ENCODE results near the gene STAMBPL1.

The STAMBPL1 gene

DNA sequence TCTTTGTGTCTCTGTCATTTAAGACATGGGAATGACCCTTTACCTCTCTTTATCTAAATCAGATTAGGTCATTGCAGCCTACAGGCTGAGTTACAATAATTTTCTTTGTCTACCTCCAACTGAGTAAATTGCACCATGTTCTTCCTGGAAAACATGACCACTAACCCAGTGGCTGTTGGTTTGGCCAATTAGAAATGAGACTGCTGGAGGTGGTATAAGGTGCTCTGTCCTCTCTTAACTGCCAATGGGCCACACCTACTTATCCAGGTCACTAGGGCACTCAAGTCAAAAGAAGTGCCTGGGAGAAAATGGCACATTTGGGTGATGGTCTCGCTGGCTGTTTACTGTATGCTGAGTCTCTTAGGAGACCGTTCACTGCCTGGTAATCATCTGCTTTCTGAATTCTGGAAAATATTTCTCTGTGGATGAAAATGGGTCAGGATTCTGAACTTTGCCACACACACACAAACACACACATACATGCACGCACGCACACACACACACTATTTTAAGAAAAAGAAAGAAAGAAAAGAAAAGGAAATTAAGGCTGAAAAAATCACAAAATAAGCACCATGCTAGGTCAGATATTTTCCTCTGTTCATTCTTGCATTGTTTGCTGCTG, 16.4 kb downstream of the STAMBPL1 start:
- DNase-seq = no peak

DNA sequence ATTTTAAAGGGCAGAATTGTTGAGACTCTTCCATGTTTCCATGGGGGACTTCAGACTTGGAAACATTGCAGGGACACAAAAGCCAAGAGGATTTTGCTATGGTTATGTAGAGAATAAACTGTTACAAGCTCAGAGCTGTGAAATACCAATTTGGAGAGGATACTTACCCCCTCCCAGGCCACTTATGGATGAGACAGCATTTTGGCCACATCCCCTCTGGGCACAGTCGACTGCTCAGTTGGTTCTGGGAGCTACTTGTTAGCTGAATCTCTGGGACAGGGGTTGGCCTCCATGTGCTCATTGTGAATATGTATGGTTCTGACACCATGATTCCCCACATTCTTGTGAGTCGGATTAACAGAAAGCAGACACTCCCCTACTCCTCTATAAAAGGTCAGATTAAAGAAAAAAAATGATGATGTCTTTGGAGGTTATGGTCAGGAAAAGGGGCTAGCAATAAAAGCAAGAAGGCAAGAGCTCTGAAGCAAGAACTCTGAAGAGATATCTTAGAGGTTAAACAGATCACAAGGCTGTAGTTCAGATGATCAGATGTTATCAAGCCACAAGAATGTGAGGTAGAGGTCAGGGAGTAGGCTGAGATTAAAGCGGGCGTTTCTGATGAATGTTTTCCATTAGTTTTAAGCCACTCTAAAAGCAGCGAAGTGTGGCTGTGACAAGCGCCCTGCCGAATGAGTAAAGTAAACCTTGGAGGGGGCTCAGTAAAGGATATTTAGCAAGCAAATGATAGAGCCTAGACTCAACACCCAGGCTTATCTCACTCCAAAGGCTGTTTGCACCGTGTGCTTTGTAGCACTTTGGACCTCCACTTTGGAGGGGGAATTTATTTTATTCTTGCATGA, 17.2 kb downstream of the STAMBPL1 start:
- no peak for DNase-seq

DNA sequence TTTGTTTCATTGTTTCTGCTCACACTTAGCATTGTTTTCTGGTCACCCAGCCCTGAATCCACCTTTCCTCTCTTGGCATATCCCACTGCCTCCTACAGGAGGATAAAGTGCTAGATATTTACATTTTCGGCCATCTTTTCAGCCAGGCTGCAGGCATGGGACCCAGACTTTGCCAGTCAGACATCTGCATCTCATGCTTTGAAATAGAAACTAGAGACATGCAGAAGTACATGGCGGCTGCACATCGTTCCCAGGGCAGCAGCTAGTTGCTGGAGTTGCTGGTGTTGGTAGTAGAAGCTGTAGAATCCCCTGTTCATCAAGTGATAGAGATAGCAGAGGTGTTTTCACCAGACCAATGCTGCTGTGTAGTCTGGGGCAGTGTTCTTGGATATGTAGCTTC, 18.7 kb downstream of the STAMBPL1 start:
- no peak for DNase-seq

DNA sequence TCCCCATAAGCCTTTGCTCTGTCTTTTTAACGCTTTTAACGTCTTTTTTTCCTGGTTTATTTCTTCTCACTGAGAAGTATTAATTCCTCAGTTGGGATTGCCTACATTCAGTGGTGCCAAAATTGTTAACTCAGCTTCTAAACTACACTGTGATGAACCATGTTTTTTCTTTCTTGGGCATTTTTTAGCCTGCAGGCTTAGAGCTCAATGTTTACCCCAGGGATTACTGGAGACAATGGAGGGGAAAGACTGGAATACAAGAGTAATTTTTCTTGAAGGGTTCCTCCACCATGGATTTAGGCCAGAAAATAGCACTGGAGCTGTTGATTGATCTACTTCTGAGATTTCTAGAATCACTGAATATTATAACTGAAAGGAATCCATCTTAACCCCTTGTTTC, 19.8 kb downstream of the STAMBPL1 start:
- DNase-seq = no peak

DNA sequence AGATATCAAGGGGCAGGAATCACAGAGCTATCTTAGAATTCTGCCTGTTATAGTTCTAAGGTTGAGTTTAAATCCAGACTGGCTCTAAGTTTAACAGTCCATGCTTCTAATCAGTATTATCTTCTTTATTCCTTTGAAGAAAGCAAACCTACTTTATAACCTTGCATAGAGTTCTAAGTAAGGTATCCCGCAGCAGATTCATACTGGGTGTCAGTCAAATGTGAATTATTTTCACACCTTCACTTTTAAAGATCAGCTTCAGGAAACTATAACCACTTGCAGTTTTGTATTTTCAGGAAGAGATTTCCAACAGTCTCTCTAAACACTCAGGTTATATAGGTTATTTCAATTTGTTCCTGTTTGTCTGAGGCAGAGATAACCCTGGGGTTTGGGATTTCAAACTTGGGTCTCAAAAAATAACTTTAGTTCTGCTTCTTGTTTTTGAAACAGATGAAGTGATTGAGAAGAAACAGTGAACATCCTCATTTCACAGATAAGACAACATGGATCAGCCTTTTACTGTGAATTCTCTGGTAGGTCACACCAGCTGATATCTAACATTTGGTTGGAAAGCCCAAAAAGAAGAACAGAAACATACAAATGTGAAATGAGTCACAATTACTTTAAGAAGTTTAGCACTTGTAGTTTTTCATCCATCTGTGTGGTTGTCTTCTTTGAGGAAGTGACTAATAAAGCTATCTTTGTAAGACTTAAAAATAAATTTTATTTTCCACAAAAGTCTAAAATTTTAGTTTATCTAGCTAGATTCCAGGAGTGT, 21.4 kb downstream of the STAMBPL1 start:
- DNase-seq = no peak

DNA sequence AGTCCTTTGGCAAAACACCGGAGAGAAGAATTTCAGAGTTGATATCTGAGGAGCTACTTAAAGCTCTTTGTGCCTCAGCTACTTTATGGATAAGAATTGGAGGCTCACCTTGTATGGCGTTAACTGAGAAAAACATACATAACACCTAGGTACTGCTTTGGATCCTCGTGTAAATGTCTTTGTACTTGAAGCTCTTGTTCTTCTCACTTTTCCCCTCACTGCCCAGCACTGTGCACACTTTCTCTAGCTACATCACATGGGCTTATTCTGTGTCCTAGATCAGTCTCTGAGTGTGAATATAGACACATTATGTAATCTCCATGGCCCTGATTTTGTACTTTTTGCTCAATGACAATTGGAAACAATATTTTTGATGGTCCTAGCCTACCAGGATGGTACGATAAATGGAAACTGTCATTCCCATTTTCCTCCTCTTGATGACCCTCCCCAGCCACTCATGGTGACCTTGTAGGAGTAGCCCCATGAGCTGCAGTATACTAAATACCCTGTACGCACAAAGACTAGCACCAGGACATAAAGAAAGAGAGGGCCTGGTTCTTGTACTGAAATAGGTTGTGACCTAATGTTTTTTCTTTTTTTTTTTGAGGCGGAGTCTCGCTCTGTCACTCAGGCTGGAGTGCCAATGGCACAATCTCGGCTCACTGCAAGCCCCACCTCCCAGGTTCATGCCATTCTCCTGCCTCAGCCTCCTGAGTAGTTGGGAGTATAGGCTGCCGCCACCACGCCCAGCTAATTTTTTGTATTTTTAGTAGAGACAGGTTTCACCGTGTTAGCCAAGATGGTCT, 22.1 kb downstream of the STAMBPL1 start:
- no peak for DNase-seq

DNA sequence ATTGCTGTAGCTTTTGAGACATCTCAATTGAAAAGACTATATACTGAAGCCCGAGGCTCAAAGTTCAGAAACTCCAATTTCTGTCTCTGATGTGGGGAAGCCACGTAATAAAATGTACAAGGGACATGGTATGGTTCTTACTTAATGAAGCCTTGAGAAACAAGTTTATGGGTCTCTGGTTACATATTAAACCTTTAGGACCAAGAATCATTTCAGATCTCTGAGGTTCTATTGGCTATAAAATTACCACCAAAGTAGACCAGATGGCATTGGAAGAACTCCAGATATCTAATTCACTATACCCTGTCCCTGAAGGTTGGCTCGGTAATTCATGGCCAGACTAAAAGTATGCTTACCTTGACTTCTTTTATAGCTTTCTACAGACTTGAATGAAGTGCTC, 23.7 kb downstream of the STAMBPL1 start:
- no peak for DNase-seq

DNA sequence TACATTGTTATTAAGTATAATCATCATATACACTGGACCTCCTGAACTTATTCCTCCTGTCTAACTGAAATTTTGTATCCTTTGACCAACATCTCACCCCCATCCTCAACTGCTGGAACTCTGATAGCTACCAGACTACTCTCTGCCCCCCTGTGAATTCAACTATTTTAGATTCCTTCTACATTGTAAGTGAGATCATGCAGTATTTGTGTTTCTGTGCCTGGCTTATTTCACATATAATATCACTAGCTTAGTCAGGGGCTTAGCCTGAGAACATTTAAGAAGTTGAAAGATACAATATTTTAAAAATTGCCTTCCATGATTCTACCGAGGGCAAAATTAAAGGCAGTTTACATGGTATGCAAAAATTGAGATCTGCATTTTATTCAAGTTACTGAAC, 26.9 kb downstream of the STAMBPL1 start:
- DNase-seq = no peak

DNA sequence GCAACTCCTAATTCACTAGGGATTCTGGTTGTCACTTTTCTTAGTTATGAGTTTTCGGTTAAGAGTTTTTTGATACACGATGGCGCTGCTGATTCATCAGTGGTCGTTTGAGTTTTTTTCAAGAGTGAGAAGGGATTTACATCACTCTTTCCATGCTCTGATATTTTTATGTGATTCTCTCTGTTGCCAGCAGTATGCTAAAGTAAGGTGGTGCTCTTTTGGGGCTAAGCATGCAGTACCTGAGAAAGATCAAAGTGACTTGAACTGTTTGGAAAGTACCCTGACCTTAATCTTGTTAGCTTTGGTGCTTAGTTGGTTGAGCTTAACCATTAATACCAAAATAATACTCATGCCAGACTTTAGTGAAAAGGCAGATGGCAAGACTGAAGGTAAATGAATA, 28.1 kb downstream of the STAMBPL1 start:
- no peak for DNase-seq

DNA sequence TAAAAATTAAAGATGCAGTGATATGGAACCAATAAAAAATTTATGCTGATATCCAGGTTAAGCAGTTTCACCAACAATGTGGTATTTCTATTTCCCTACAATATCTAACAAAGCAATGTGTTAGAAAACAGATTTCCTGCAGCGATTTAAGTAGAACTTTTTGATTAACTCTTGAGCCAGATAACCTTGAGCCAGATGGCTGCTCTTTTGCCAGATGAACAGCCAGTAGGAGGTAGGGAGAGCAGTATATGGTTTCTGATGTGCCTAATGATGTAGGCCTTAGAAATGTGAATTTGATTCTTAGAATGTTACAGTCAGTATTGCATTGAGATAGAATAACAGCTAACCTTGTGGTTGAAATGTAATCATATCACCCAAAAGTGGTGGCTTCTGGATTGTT, 31.1 kb downstream of the STAMBPL1 start:
- DNase-seq = no peak

DNA sequence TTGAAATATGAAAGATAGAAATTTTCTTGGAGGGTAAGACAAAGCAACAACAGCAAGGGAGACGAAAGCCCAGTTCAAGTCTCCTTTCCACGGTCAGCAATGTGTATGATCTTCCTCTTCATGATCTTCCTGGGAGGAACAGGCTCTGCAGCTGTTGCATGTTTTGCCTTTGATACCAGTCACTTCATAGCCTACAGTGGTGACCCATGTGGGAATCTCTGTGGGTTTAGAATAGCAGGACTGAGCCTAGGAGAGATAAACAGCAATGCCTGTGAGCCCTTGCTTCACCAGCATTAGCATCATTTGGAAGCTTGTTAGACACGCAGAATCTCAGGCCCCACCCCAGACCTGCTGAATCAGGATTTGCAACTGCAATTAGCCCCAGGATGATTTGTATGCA, 31.8 kb downstream of the STAMBPL1 start:
- DNase-seq = no peak

DNA sequence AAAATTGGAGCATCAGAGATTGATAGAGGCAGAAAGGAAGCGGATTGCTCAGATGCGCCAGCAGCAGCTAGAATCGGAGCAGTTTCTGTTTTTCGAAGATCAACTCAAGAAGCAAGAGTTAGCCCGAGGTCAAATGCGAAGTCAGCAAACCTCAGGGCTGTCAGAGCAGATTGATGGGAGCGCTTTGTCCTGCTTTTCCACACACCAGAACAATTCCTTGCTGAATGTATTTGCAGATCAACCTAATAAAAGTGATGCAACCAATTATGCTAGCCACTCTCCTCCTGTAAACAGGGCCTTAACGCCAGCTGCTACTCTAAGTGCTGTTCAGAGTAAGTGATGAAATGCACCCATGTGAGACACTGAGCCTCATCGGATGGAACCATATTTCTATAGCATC, 33.1 kb downstream of the STAMBPL1 start:
- no peak for DNase-seq

DNA sequence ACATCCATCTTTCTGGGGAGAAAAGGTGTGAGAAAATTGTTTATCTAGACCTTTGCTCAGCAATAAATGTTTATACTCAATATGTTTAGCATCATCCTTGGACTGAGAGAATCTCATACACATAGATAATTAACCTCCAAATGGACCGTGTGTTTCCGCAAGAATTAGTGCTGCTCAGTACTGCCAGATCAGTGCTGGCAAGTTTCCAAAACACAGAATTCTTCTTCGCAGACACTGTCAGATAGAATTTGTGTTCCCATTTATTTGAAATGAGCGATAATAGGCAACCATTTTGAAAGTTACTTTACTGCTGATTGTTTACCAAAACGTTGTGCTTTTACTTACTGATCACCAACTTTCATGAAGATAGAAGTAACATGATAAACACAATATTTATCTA, 33.7 kb downstream of the STAMBPL1 start:
- DNase-seq = no peak

DNA sequence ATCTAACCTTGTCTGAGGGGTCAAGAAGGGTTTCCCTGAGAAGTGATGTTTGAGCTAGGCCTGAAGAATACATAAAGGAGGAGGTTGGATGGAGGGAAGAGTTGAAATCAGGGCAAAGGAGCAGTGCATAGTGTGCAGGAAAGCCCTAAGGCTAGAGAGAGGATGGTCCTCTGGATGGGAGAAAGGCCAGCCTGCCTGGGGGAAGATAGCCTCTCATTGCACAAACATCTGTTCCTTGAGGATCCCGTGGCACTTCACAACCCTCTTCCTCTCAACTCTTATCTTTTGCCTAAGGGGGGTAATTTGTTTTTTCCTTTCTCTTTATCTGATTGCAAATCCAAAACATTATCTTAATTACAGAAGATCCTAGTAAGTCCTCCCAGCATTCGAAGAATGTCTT, 35.7 kb downstream of the STAMBPL1 start:
- DNase-seq = no peak

DNA sequence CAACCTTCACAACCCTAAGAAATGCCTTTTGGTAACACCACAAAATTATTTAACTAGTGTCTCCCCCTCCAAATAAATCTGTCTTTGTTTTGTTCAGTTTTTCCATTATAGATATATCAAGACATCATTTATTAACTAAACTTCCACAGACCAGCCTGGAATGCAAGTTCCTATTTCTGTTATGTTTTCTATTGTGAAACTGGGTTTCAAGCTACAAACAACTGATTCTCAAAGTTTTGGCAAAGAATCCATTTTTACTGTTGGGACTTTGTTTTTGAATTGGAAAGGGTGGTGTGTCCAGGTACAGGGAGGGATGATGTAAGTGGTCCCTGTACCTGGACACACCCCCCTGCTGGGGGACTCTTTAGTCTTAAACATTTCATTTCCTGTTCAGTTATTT, 36.2 kb downstream of the STAMBPL1 start:
- no peak for DNase-seq

DNA sequence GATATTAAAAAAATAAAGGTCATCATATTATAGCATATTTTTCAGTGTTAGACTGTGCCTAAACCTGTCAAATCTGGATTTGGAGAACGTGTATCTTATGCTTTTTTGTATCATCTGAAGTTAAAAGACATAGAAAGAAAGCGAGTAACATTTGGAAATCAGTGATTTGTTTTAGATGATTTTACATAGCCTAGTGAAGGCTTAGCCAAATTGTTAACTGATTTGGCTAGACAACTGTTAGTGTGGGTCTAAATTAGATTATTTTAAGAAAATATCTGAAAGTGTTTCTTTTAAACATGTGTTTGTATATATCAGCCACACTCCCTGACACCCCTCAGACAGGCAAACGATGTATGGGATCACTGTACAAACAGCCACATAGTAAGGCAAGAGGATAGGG, 36.9 kb downstream of the STAMBPL1 start:
- DNase-seq = no peak

DNA sequence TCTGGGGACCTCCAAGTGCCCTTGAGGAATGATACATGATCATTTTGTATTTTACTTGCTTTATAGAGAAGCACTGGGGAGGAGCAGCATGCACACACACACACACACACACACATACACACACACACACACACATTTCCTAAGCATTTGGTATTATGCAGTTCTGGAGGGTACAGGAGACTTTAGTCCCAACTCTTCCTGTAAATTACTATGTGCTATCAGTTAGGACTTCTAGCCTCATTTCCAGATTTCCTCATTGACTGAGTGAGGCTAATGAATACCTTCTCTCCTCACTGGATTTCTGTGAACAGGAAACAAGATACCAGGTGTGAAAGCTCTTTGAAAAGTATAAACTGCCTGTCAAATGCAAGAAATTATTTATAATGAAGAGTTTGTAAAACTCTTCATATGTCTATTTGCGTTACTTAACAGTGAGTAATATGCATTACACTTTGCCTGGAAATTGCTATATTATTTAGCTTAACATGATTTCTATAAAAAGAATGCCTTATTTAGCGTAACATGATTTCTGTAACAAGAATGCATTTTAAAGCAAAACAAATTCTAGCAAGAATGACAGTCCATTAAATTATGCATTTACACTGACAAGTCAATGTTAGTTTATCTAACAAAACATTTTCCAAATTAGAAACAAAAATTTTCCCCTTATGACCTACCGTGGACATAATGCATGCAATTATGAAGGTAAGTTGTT, 38.3 kb downstream of the STAMBPL1 start:
- no peak for DNase-seq

DNA sequence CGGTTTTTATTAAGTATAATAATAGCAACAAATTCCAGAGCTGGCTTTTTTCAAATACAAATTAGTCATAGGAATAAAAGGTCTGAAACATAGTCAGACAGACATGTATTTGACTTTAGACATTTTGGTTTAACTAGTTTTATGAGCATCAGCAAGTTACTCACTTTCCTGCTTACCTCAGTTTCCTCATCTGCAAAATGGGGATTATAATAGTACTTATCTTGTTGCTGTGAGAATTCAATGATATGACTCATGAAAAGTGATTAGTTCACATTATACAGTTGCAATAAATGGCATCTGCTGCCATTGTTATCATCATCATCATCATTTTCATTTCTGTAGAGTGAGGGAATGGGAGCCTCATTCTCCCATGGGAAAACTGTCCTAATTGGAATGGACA, 39.0 kb downstream of the STAMBPL1 start:
- DNase-seq = no peak

DNA sequence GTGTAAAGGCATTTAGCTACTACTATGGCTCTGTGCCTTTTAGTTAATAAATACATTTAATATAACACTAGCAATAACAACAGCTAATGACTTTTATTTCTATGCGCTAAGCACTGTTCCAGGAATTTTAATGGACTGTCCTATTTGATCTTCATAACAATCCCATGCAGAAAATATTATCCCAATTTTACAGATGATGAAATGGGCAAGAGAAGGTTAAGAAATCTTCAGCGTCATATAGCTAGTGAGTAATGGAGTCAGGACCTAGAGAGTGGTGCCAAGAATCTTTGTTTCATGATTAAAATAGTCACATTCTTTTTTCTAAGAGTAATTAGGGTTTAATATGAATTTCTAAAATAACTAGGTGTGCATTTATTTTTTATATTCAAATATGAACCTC, 40.2 kb downstream of the STAMBPL1 start:
- no peak for DNase-seq

DNA sequence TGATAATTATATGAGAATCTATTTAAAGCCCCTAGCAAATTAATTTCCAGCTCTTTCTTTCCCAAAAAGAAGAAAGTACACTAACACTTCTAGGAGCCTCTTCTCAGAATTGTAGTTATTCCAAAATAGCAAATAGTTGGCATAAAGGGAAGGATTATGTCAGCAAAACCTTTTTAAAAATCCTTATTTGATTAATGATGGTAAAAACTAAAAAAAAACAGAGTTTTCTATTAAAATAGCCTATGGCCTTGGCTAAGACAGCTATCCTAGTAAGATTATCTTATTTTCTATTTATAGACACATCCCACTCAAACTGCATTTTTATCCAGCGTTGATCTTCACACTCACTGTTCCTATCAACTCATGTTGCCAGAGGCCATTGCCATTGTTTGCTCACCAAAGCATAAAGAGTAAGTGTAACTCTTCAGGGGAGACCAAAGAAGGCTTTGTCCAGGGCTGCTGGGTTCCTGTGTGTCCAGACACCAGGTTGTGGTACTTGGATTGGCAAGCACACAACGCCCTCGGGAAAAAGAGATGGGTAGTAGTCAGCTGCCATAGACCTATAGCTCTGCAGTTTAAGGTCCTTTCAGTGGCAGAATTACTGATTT, 41.0 kb downstream of the STAMBPL1 start:
- no peak for DNase-seq

DNA sequence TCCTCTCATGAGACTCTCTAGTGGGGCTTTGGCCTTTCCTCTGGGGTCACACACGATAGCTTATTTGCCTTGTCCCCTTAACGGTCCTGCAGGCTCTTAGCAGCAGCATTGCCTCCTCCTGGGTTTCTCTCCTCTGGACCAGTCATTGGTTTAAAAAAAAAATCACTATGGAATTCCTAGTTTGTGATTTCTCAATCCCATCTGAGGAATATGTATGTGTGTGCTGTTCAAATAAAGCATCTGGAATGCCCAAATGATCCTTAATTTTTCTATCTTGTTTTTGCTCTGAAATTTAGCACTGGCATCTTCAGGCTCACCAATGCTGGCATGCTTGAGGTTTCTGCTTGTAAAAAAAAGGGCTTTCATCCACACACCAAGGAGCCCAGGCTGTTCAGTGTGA, 42.0 kb downstream of the STAMBPL1 start:
- DNase-seq = no peak

DNA sequence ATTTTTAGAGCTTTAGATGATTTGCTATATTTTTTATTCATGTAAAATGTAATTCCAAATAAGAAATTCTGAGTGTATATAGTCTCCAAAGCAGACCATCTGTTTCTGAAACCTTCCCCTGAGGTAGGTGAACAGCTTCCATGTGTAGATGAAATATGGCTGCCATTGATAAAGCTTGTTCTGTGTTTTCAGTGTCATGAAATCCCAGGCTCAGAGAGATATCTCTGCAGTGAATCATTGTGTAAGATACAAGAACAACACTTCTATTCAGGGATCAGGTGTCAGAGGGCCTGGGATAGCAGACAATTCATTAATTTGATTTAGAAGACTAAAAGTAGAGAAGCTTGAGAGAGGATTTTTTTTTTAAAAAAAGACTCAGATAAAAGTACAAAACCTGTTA, 43.5 kb downstream of the STAMBPL1 start:
- no peak for DNase-seq
